Left forelimb (tissue), 1 donor: ENCODE data around the gene ATP6V1G3.
"Not testable (repeated sequence)": the region's sequence is repeated elsewhere in the genome, so short reads cannot be mapped to it uniquely, and the experiment has no call there.

Source experiments
- DNase-seq: peaks from one replicate; pipeline ENCODE4 v3.0.0-alpha.2; 2018; ENCODE audit warnings: low spot score

ATP6V1G3 gene

GRCh38 chr1:198542632-198543031 is 2.2 kb upstream of the ATP6V1G3 start:
- DNase-seq, result no peak

GRCh38 chr1:198541737-198542136 is 1.3 kb upstream of the ATP6V1G3 start:
- DNase-seq, result no peak

- DNase-seq, result no peak
Observed at GRCh38 chr1:198538579-198539364, 1.7 kb downstream of the ATP6V1G3 start.

- no peak for DNase-seq
Observed at GRCh38 chr1:198535631-198536030, 4.8 kb downstream of the ATP6V1G3 start.

GRCh38 chr1:198534548-198535418 is 5.7 kb downstream of the ATP6V1G3 start:
- DNase-seq, result no peak

DNA sequence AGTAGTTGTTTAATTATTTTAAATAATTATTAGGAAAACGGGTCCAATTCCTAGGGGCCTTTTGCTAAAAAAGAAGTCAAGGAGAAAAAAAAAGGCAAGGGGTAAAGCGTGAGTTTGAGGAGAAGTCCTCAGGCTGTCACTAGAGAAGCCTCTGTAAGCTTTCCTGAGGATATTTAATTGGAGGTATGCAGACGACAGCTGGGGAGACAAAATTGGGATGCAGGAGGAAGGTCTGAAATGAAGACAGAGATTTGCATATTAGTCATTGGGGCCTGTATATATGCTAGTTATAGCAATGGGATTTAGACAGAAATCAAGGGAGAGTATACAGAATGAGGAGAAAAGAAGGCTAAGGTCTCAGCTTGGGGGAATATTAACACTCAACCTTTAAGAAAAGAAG is 8.6 kb downstream of the ATP6V1G3 start:
- DNase-seq, result no peak

- no peak for DNase-seq
Observed at GRCh38 chr1:198530953-198531352, 9.5 kb downstream of the ATP6V1G3 start.

DNA sequence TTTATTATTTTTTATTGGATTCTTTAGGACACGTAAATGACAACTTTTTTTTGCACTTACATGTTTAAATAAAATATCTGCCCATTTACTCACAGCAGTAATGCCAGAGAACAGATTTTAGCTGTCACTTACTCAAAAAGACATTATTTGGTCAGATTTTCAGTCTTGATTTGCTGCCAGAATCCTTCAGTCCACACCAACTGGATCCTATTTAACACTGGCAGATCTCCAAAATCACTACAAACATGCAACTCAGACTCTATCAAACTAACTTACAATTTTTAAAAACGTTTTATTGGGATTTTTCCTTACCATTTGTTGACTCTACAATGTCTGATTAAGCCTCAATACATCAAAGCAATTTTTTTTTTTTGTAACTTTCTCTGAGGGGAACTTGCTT is 11.1 kb downstream of the ATP6V1G3 start:
- DNase-seq, result no peak

DNA sequence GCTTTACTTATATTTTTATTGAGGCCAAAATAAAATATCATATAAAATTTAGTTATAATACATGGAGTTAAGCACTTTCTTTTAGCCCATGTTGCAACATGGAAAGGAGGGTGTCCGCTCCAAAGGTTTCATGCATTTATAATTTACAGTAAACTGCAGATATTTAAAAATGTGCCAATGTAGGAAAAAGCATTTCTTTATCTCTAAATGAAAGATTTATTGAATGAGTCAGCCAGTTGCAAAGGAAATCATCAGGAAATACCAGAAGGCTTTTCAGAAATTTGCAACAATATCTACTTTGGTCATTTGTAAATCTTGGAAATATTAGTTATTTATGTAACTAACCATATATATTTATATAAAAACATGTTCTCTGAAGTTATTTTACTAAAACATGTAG is 12.1 kb downstream of the ATP6V1G3 start:
- no peak for DNase-seq

GRCh38 chr1:198524556-198524955 is 15.9 kb downstream of the ATP6V1G3 start:
- no peak for DNase-seq

DNA sequence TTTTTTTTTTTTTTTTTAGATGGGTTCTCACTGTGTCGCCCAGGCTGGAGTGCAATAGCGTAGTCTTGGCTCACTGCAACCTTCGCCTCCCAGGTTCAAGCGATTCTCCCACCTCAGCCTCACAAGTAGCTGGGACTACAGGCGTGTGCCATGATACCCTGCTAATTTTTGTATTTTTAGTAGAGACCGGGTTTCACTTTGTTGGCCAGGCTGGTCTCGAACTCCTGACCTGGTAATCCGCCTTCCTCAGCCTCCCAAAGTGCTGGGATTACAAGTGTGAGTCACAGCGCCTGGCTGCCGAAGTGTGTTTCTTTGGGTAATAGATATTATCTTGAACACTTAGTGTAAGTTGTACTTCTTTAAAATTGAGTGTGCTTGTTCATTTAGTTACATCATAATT is 16.4 kb downstream of the ATP6V1G3 start:
- not testable (repeated sequence) for DNase-seq

GRCh38 chr1:198523182-198523950 is 17.1 kb downstream of the ATP6V1G3 start:
- no peak for DNase-seq

DNA sequence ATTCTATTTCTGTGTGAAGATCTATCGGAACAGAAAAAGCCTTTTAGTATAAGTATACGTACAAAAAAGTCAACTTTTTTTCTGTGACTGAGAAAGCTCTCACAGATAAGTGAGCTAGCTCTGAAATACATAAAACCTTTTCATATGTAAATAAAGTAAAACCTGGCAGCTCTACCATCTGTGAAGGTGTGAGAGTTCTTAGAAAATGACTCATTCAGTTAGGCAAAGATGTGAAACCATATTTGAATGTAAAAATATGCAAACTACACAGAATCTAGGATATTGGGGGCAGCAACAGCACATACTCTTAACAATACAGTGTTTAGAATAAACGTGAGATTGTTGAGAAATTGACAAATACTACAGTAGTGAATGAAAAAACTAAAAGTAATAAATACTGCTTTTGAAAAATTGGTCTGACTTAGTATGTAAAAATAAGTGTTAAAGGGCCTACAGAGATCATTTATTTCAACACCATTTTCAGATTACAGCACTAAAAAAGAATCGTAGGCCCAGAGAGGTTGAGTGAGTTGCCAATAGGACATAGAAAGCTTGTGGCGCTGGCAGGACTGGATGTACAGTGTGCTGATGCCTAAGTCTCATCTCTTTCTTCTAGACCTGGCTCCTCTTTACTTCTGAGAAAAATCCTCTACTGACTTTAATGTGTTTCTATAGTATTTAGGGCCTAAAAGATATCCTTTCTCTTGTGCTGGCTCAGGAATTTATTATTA is 19.8 kb downstream of the ATP6V1G3 start:
- DNase-seq, result no peak

GRCh38 chr1:198519639-198520501 is 20.6 kb downstream of the ATP6V1G3 start:
- no peak for DNase-seq

GRCh38 chr1:198517623-198518199 is 22.8 kb downstream of the ATP6V1G3 start:
- no peak for DNase-seq

DNA sequence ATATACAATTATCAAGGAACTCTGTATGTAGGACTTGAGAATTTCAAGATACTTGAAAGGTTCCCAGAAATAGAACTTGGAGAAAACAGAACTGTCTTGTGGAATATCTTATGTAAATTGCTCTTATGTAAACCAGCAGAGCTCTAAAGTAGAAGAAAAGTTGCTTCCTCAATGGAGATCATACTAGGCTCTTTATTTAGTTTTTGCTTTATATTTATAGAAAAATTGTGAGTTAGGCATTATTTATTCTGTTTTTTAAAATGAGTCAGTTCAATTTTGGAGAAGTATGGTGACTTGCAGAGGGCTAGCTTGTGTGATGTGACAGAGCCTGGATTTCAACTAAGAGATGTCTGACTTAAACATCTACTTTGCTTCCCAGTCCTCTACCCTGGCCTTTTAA is 40.4 kb downstream of the ATP6V1G3 start:
- no peak for DNase-seq

GRCh38 chr1:198499588-198499987 is 40.9 kb downstream of the ATP6V1G3 start:
- DNase-seq, result no peak

DNA sequence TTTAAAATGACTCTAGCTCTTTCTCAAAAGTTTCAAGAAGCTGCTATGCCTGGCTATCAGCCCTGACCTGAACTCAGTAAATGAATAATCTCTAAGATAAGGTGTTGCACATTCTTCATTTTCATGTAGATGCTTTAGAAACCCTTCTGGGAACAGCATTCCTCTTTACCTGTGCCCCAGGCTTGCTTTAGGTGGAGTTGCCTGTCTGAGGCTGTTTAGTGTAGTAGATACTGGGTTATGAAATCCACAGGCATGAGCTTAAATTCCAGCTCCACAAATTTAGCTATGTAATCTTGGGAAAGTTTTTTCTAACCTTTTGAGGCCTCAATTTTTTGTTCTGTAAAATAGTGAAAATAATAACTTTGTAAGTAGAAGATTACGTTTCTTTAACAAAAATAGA is 41.6 kb downstream of the ATP6V1G3 start:
- no peak for DNase-seq

DNA sequence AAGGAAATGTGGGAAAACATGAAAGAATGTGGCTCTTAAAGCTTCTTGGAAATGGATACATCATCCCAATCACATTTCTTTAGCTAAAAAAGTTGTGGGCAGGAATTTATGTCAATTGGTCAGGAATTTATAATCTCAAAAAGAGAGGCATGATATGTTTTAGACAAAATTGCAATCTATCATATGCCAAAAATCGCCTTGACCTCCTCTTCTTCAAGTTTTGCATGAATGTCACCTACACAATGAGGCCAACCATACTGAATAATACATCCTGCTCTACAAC is 42.4 kb downstream of the ATP6V1G3 start:
- DNase-seq, result no peak

DNA sequence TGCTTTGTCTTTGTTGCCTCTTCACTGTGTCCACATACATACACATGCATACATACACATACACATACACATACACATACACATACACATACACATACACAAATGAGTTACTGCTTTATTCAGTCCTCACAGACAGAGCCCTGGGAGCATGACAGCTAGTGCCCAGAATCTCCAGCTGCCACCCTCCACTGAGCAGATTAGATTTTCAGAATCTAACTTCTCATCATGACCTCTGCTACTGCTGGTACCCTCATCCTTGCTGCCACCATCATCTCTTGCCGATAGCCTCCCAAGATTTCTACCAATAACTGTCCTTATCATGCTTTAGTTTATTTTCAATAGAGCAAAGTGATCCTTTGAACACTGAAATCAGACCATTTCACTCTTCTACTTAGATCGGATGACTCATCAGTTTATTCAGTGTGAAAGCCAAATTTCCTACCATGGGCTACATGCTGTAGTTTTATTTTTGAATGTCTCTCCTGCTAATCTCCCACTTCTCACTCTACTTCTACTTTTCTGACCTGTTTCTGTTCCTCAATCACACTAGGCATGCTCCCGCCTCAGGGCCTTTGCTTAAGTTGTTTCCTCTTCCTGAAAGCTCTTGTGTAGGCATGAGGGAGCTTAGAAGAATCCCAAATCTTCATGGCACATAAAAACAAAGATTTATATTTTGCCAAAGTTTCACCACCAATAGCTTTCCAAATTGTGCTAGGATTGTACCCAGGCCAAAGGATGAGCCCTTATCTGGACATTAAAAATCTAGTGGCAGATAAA is 43.0 kb downstream of the ATP6V1G3 start:
- no peak for DNase-seq
